CD4-positive, alpha-beta T cell treated with Interleukin-10 for 1 hour (primary cell): ENCODE measurements around the gene VPS52.

Experiments used
- DNase-seq: peaks from one replicate; pipeline ENCODE4 v3.0.0-alpha.2; 2020

The VPS52 gene, protein sequence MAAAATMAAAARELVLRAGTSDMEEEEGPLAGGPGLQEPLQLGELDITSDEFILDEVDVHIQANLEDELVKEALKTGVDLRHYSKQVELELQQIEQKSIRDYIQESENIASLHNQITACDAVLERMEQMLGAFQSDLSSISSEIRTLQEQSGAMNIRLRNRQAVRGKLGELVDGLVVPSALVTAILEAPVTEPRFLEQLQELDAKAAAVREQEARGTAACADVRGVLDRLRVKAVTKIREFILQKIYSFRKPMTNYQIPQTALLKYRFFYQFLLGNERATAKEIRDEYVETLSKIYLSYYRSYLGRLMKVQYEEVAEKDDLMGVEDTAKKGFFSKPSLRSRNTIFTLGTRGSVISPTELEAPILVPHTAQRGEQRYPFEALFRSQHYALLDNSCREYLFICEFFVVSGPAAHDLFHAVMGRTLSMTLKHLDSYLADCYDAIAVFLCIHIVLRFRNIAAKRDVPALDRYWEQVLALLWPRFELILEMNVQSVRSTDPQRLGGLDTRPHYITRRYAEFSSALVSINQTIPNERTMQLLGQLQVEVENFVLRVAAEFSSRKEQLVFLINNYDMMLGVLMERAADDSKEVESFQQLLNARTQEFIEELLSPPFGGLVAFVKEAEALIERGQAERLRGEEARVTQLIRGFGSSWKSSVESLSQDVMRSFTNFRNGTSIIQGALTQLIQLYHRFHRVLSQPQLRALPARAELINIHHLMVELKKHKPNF

DNA sequence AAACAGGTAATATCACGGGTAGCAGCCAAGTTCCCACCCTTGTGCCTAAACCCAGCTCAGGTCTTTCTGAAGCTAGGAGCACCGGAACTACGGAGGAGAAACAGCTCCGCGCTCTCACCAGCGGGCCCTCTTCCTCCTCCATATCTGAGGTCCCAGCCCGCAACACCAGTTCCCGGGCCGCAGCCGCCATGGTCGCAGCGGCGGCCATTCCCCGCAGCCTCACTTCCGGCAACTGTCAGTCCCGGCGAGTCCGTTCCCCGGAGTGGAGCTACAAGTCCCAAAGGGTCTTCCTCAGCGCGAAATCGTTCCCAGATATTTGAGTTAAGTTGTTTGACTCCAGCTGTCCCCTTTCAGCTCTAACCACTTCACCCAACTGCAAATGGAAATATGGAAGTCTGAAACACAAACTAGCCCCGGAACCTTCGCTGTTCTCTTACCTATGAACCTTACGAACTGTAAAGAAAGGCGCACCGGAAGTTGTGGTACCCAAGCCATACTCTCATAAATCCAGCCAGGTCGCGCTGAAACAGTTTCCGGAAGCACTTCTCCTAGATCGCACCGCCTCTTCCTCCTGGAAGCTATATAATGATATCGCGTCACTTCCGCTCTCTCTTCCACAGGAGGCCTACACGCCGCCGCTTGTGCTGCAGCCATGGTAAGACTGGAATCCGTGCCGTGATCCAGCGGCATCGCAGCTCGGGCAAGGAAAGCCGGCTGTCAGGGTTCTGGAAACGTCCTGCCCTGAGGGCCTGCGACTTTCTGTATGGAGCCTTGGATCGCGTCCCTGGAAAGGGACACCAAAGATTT, at the start of gene VPS52, which contains the start of gene RPS18:
TSS of gene VPS52 (minus strand) at position 409 of the 807 bp plus-strand sequence. CDS start at position 208, 201 bp downstream.
TSS of gene RPS18 (plus strand) at position 608 of the 807 bp plus-strand sequence. CDS start at position 653, 45 bp downstream.
- peak; percentile 97 for DNase-seq

DNA sequence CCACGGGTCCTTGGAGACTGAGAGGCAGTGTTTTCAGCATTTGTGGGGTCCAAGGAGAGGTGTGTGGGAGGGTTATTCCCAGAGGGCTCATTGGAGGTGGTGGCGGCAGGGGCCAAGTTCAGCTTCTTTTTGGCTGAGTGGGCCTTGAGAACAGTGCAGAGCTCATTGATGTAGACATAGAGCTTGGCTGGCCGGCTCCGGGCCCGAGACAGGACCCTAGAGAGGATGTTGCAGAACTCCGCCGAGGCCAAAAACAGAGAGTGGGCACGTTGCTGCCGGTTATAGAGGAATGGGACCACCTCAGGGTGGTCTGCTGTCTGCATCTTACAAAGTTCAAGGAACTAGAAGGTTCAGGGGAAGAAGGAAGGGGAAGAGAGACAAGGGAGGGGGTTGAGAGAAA, 49.6 kb upstream of the VPS52 start:
- DNase-seq: no peak

DNA sequence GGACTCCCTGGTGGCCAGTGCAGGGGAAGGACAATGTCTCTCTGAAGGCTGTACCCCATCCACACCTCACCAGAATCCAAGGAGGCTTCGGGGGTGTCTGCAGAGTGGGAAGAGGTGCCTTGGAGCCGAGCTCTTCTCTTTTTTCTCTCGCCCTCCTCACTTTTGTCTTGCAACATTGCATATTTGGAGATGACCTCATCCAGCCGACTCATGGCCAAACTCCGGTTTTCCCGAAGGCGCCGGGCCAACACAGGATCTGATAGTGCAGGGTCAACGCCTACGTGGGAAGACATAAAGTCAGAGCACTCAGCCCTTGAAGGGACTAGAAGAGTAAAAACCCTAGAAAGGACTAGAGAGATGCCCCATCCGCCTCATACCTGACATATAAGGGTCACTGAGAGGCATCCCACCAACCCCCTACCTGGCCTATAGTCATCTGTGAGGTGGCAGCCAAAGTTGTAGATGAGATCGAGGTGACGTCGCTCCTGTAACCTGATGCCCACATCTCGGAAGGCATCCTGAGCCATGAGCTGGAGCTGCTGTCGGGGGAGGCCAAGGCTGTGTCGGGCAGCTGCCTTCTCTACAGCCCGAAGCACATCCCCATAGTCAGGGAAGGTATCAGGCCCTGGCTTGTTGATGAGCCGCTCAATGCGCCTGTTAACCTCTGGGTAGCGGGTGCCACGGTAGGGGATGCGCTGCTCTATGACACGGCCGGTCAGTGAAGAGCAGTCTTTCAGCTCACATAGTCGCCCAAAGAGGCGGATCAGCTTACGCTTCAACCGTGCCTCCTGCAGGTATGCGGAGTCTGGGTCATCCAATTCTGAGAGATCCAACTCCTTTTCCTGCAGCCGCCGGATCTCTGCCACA, 48.9 kb upstream of the VPS52 start:
- no peak for DNase-seq

DNA sequence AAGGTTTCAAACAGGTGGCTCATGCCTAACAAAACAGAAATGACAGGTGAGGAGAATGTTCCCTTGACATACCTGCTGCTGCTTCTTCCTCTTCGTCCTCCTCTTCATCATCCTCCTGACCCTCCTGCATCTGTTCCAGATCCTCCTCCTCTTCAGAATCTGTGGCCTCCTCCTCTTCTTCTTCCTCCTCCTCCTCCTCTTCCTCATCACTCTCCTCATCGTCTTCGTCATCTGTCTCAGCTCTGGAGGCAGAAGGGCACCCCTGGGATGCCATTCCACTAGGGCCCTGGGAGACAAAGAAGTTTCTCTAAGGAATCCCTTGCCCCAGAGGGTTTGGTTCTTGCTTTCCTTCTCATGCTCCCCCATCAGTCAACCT, 48.3 kb upstream of the VPS52 start:
- DNase-seq: no peak

DNA sequence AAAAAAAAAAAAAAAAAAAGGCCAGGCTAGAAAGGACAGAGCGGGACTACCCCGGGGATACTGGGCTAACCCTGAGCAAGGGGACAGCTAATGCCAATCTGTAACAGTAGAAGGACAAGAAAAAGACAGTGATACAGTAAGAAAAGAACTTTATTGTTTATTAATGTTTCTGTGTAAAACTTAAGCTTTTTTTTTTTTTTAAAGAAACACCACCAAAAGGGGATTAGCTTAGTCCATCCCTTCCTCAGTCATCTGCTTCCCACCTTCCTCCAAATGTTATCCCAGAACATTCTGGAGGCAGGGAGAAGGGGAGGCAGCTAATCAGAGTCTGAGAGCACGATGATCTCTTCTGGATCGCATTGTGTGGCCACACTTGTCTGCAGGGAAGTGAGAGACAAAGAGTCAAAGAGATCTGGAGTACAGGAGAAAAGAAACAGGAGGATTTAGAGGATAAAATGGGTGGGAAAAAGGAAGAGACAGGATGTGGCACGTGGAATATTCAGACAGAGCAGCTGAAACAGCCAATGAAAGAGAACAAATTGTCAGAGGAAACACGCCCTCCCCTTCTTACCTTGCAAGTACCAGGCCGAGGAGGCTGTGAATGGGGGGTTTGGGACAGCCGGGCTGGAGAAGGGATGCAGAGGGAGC, 46.9 kb upstream of the VPS52 start:
- no peak for DNase-seq

DNA sequence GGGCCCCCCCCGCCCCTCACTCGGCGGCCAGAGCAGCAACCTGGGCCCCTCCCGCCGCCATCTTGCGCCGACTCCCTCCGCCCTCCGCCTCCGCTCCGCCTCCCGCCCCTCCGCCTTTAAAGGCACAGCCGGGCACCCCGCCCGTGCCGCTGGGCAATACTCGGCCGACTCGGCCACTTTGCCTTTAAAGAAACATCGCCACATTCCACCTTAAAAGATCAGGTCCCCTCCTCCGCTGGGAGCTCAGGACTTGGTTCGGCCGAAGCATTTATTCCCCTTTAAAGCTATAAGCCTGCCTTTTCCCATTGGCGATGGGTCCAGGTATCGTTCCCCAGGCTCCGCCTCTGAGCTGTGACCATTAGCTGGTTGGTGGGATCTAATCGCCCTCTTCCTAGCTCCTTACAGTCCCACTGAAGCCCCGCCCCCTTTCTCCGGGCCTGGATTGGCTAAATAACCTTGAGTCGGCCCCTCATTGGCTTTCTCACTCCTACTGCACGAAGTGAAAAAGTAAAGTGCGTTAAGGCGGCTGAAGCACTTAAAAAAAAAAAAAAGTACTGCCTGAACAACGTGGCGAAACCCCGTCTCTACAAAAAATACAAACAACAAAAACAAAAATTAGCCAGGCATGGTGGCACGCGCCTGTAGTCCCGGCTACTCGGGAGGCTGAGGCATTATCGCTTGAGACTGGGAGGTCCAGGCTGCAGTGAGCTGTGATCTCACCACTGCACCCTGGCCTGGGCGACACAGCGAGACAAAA, 46.2 kb upstream of the VPS52 start, which contains the start of gene ZBTB22:
TSS of gene ZBTB22 (minus strand) at position 76 of the 757 bp plus-strand sequence. CDS start 828 bp downstream, outside the sequence.
- DNase-seq: peak; percentile 97

DNA sequence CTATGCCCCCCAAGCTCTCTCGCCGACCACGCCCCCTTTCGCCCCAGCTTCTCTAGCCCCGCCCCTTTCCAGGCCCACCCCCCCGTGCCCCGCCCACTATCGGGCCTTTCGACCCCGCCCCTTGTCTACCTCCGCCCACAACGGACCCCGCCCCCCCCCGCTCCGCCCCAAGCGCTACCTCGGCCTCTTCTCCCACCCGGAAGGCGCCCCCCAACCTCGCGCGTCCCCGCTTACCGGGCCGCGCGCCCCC, 45.7 kb upstream of the VPS52 start:
- DNase-seq: no peak

DNA sequence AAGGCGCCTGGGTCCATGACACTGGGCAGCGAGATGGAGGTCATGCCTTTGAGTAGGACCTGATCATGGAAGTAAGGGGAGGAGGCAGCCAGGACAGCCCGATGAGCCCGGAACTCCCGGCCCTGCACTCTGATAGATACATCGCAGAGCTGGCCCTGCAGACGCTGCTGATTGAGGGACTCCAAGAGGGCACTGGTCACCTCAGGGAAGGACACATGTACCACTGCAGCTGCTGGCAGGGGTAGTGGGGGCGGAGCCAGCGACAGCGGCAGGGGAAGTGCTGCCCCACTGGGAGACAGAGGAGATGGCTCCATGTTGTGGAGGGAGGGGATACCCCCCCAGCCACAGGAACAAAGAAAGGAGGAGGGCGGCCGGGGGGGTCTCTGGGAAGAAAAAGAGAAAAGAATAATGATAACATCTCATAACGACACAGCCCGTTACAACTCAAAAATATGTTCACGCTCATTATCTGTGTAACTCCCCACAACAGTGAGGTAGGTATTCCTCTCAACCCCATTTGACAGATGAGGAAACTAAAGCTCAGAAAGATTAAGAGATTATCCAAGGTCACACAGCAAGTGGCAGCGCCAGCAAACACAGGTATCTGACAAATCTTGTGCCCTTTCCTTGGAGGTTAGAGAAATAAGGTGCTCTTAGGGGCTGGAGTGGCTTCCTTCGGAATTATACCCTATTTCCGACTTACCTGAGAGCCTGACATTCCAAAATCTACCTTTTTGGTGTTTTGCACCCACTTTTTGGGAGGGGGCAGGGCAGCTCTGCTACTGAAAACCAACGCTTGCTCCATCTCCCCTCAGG, 45.1 kb upstream of the VPS52 start:
- no peak for DNase-seq

DNA sequence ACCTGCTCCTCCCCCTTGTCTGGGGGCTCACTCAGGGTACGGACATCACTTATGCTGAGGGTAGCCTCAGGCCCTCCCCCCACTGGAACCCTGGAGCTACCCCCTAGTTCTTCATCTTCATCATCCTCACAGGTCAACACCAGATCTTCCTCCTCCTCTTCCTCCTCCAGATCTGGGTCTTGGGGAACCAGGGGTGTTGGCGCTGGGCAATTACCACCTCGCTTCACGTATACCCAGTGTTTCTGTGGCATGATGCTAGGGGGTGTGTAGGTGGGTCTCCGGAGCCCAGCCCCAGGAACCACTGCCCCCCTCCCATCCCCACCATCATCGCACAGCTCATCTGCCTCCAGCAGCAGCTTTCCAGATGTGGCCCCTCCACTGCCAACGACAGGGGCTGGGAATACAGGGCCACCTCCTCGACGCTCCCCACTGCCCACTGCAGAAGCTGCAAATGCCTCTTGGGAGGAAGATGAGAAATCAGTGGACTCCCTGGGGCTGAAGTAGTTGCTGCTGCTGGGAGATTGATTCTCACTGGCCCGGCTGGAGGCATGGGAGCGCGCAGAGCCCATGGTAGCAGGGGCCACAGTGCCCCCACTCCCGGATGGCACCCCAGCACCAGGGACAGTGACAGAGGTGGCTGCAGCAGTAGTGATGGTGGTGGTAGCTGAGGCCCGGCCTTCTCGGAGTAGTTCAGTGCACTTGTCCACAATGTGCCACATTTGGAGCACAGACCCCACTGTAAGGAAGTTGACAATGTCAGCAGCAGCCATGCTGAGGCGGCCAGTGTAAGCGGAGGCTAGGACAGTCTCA, 44.3 kb upstream of the VPS52 start:
- no peak for DNase-seq

DNA sequence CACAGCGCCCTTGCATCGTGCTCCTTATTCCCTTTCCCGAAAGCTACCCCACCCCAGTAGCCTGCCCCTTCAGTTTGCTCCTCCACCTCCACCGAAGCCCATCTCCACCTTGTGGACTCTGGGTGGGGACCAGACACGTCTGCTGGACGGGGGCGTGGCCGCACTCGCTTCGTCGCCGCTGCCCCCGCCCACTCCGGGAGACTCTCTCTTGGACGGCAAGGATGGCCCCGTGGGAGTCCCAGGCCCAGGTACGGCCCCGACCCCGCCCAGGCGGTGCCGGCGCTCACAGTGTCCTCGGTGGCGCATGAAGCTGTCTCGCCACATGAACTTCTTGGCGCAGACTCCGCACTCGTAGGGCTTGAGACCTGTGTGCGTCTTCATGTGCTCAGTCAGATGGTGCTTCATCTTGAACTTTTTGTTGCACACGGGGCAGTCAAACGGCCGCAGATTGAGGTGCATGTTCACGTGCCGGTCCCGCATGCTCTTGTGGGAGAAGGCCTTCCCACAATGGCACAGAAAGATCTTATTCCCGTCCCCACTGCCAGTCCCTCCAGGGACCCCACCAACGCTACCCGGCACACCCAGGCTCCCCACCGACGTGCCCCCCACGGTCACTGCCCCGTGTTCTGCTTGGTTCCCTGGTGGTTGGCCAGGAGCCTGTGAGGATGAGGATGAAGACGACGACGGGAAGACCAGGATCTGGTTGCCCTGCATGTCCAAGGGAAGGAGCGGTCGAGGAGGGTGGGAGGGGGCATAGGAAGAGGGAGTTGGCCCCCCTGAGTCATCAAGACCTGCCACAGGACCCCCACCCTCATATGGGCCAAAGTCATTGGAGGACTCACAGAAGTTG, 43.5 kb upstream of the VPS52 start:
- DNase-seq: peak; percentile 33

DNA sequence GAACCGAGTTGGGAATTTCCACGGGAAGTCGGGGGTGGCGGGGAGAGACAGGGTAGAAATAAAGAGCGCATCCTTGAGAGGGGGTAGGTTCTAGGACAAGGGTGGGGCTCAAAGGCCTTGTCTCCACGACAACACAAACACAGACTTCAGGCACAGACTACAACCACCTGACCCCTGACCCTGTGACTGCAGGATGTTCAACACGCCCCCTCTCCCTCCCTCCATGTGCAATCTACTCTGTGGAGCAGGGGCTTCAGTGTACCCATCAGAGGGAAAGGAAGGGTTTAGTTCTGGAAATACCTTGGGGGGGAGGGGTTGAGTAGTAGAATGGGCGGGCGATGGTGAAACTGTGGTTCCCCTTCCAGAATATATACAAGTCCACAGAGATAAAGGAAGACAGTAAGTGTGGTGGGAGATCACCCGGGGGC, 42.9 kb upstream of the VPS52 start:
- DNase-seq: peak; percentile 91

DNA sequence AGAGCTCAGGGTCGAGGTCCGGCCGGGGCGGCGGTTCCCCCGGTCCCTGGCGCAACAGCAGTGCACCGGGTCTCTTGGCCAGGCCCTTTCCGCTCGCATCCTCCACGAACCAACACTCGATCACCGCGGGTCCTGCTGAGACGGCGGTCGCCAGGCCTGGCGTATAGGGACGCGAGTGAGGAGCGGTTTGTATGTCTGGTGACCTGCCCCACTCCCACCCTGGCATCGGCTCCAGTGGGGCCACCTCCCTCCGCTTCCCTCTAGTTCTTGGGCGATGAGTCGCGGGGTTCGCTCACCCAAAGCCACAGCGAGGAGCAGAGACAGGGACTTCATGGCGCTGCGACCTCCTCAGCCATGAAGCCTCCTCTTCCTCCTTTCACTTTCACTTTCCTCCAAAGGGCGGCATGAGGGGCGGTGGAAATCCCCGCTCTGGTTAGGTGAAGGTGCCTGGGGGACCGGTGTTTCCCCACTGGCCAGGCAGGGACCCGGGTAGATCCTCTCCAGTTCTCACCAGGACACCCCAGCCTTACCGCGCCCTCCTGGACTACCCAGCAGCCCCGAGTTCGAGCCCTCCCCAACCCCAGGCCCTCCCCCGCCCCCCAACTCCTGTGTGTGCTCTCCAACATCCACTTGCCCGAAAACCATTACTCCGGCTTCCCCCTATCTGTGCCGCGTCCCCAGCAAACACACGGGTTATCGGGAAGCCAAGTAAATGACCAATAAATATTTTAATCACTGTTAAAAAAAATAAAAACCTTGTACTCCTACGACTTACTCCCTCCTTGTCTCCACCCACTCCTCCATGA, 42.2 kb upstream of the VPS52 start, which contains the start of gene TAPBP:
TSS of gene TAPBP (minus strand) at position 370 of the 806 bp plus-strand sequence. CDS start at position 333, 37 bp downstream.
- peak; percentile 95 for DNase-seq

DNA sequence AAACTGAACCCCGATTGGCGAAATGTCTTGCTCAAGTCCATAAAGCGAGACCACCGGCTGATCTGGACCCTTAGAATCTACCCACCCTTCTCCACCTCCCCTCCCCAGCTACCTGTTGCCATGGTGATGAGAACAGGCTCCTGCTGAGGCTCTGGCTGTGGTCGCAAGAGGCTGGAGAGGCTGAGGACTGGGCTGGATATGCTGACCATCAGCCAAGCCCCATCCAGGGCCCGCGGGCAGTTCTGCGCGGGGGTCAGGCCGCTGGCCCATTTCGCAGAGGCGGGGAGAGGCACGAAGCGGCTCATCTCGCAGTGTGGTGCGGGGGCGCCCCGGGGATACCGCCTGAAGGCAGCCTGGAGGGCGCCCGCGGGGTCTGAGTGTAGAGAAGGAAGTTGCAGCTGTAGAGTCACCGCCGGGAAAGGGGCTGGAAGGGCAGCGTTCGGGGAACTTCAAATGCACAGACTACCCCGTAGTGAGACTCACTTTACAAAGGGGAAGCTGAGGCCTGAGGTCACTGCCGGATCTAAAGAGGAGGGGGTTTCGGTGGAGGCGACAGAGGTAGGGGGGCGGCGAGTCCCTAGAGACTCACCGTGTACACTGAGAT, 41.5 kb upstream of the VPS52 start:
- DNase-seq: peak; percentile 48

DNA sequence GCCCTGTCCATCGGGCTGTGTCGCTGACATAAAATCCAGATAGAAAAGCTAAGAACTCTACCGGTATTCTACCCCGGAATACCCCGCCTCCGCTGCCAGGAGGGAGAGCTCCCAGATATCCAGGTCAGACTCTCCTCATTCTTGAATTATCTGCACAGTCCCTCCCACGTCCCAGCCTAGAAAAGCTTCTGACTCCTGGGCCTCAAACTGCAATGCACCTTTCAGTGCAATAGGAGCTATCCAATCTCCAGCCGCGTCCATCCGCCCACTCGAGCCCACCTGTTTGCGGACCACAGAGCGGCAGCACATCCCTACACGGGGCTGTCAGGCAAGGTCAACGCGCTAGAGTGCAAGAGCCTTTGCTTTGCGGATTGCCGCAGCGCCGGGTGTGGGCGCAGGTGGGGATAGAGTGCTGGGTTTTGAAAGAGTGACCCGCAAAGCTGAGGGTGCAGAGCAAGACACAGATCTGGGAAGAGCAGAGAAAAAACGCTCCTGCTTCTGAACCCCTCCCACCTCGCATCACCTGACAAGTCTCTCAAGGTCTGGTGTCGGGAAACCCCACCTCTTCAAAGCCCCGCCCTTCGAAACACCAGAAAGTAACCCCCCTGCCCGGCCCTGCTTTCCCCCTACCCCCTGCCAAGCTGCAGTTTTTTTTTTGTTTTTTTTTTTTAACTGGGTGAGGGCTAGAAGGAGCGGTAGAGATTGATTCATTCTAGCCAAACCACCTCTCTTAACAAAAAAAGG, 40.9 kb upstream of the VPS52 start:
- DNase-seq: peak; percentile 95

DNA sequence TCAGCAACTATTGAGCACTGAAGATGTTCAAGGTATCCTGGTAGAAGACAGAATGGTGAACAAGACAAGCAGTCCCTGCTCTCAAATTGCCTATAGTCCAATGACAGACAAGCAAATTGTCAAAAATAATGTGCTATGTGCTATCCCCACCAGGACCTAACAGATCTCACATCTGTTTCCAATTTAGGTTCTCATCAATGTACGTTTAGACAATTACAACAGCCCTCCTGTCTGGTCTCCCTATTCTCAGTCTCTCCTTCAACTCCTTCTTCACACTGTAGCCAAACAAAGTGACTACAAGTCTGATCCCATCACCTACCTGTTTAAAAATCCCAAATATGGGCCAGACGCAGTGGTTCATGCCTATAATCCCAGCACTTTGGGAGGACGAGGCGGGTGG, 34.7 kb upstream of the VPS52 start:
- DNase-seq: no peak

DNA sequence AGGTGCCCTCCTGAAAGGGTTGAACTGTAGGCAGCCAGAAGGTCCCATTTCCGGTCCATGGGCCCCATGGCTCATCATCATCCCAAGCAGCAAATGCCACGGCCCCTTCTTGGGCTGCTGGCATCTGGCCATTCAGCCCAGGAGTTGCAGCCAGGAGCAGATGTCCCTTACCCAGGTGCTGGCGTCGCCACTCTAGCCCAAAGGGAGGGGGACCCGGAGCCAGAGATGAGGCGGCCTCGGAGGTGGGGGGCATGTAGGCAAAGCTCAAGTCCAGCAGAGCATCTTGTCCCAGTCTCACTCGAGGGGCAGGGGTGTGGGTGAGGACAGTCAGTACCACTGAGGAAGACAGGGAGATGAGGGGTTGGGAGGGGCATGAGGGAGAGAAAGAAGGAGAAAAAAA, 33.4 kb upstream of the VPS52 start:
- DNase-seq: no peak
